CD4-positive, alpha-beta T cell treated with Interleukin-17A for 4 hours (primary cell): ENCODE data around the gene ROR1.
"Not testable (repeated sequence)": the region's sequence is repeated elsewhere in the genome, so short reads cannot be mapped to it uniquely, and the experiment has no call there.

Experiments used
- DNase-seq: peaks from one replicate; pipeline ENCODE4 v3.0.0-alpha.2; 2020; ENCODE audit warnings: mixed read lengths

ROR1 gene

GRCh38 chr1:64199154-64199553 lies 425.3 kb downstream of the ROR1 start:
- no peak for DNase-seq

- no peak for DNase-seq
Observed at GRCh38 chr1:64200064-64200463, 426.2 kb downstream of the ROR1 start.

- no peak for DNase-seq
Observed at GRCh38 chr1:64203420-64203819, 429.6 kb downstream of the ROR1 start, which contains the start of gene UBE2U. Gene UBE2U, plus strand, starts transcription at chr1:64203623. Its CDS starts 428 bp downstream, at chr1:64204051.

GRCh38 chr1:64209221-64209620 lies 435.4 kb downstream of the ROR1 start:
- no peak for DNase-seq

- no peak for DNase-seq
Observed at GRCh38 chr1:64212031-64212430, 438.2 kb downstream of the ROR1 start.

GRCh38 chr1:64215576-64215975 lies 441.8 kb downstream of the ROR1 start:
- DNase-seq: no peak

GRCh38 chr1:64220241-64220640 lies 446.4 kb downstream of the ROR1 start:
- no peak for DNase-seq

GRCh38 chr1:64223329-64224151 lies 449.7 kb downstream of the ROR1 start:
- no peak for DNase-seq

GRCh38 chr1:64224236-64224635 lies 450.4 kb downstream of the ROR1 start:
- not testable (repeated sequence) for DNase-seq

- no peak for DNase-seq
Observed at GRCh38 chr1:64228167-64228957, 454.5 kb downstream of the ROR1 start.

- no peak for DNase-seq
Observed at GRCh38 chr1:64229307-64229706, 455.5 kb downstream of the ROR1 start.
